GM18508 (cell line): ENCODE results near the gene CAMTA2.
"Not testable (repeated sequence)": the region's sequence is repeated elsewhere in the genome, so short reads cannot be mapped to it uniquely, and the experiment has no call there.

Experiments used
- ATAC-seq: cut with Tn5 transposase; IDR thresholded peaks from one replicate; pipeline ENCODE4 v1.9.1; 2021; ENCODE audit warnings: moderate number of reproducible peaks; ENCODE audit not compliant: insufficient read depth, unreplicated experiment

Gene CAMTA2, protein sequence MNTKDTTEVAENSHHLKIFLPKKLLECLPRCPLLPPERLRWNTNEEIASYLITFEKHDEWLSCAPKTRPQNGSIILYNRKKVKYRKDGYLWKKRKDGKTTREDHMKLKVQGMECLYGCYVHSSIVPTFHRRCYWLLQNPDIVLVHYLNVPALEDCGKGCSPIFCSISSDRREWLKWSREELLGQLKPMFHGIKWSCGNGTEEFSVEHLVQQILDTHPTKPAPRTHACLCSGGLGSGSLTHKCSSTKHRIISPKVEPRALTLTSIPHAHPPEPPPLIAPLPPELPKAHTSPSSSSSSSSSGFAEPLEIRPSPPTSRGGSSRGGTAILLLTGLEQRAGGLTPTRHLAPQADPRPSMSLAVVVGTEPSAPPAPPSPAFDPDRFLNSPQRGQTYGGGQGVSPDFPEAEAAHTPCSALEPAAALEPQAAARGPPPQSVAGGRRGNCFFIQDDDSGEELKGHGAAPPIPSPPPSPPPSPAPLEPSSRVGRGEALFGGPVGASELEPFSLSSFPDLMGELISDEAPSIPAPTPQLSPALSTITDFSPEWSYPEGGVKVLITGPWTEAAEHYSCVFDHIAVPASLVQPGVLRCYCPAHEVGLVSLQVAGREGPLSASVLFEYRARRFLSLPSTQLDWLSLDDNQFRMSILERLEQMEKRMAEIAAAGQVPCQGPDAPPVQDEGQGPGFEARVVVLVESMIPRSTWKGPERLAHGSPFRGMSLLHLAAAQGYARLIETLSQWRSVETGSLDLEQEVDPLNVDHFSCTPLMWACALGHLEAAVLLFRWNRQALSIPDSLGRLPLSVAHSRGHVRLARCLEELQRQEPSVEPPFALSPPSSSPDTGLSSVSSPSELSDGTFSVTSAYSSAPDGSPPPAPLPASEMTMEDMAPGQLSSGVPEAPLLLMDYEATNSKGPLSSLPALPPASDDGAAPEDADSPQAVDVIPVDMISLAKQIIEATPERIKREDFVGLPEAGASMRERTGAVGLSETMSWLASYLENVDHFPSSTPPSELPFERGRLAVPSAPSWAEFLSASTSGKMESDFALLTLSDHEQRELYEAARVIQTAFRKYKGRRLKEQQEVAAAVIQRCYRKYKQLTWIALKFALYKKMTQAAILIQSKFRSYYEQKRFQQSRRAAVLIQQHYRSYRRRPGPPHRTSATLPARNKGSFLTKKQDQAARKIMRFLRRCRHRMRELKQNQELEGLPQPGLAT

GRCh38 chr17:4986951-4987766, at the start of gene CAMTA2:
TSS of gene CAMTA2 (minus strand) at chr17:4987675. CDS start at chr17:4986222, 1,453 bp downstream.
- ATAC-seq, result no peak

DNA sequence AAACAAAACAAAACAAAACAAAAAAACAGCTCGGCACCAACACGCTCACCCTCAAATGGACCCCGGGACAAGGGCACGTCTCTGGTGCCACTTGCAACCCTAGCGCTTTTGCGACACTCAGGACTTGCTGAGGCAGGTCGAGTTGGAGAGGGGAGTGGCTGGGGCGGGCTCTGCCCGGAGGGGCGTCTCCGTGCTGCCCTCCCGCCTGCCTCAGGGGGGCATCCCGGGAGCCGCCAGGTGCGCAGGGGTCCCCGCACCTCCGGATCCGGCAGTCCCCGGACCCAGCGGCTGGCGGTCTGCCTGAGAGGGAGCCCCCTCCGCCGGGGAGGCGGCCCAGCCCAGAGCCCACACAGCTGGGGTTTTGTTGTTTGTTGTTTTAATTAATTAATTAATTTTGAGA, 47.8 kb upstream of the CAMTA2 start, which contains the start of gene SLC52A1:
Gene SLC52A1, minus strand, starts transcription at position 112 of the 400 bp plus-strand sequence. CDS start 820 bp downstream, outside the sequence.
- no peak for ATAC-seq

DNA sequence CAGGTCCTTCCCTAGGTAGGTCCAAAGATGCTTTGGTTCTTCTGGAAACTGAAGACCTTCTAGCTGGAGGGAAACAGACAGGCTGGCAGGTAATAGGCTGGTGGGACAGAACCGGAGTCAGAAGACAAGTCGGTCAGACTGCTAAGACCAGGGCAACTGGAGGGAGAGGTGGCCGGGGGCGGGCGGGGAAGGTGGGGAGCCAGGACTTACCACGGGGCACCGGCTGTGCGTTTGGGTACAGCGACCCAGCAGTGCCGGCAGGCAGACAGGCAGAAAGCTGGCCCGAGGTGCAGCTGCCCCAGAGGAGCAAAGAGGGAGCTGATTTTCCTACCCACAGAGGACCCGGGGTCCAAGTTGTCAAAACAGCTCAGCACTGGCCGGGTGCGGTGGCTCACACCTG, 47.2 kb upstream of the CAMTA2 start:
- no peak for ATAC-seq

DNA sequence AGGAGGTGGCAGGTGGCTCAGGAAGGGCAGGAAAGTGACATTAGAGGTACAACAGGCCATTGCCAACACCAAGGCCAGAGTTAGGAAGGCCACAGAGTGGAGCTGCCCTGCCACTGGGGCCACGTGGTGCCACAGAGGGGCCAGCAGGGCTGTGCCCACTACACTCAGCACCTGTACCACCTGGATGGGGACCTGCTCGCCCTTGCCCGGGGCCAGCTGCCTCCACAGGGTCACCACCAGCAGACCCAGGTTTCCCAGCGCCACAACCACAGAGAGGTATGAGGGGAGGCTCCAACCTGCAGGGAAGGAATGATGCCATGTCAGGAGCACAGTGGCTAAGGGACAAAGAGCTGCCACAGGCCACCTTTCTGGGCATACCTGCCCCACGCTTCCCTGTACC, 46.6 kb upstream of the CAMTA2 start:
- no peak for ATAC-seq

- ATAC-seq, result no peak
Measured at GRCh38 chr17:5033352-5034015, 46.0 kb upstream of the CAMTA2 start.

- ATAC-seq, result no peak
Measured at GRCh38 chr17:5032865-5033264, 45.4 kb upstream of the CAMTA2 start.

- ATAC-seq, result no peak
Measured at GRCh38 chr17:5031365-5032082, 44.0 kb upstream of the CAMTA2 start.

DNA sequence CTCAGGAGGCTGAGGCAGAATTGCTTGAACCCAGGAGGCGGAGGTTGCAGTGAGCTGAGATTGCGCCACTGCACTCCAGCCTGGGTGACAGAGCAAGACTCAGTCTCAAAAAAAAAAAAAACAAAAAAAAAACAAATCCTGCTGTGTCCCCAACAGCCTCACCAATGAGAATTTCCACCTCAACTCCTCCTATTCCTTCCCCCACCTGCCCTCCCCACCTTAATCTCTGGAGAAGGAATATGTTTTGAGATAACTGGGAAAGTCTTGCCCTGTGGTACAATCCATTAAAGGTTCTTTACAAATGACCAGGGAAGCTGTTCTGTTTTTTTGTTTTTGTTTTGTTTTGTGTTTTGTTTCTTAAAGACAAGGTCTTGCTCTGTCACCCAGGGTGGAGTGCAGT, 42.7 kb upstream of the CAMTA2 start:
- ATAC-seq, result not testable (repeated sequence)

DNA sequence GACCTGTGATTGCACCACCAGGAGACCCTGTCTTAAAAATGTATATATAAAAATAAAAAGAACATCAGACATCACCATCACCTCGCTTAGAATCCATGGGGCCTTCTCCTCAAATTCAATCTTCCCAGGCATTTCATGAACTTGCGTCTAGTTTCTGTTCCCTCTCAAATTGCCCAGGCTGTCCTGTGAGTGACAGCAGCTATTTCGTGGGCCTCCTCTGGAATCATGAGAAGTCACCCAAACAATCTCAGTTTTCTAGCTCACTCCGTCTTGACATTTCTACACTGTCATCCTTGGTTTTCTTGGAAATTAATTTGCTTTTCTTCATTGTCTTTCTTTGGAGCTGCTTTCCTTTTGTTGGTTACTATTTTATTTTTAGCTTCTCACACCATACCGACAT, 40.4 kb upstream of the CAMTA2 start:
- no peak for ATAC-seq

DNA sequence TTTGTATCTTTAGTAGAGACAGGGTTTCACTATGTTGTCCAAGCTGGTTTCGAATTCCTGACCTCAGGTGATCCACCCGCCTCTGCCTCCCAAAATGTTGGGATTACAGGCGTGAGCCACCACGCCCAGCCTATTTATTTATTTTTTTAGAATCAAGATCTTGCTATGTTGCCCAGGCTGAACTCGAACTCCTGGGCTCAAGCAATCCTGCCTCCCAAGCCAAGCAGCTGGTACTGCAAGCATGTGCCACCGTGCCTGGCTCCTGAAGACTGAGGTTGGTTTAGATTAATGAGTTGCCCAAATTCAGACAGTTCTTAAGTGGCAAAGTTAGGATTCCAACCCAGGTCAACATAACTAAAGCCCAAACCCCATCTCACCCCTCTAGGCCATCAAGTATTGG, 39.8 kb upstream of the CAMTA2 start:
- ATAC-seq, result no peak

- ATAC-seq, result no peak
Measured at GRCh38 chr17:5024604-5025003, 37.1 kb upstream of the CAMTA2 start.

DNA sequence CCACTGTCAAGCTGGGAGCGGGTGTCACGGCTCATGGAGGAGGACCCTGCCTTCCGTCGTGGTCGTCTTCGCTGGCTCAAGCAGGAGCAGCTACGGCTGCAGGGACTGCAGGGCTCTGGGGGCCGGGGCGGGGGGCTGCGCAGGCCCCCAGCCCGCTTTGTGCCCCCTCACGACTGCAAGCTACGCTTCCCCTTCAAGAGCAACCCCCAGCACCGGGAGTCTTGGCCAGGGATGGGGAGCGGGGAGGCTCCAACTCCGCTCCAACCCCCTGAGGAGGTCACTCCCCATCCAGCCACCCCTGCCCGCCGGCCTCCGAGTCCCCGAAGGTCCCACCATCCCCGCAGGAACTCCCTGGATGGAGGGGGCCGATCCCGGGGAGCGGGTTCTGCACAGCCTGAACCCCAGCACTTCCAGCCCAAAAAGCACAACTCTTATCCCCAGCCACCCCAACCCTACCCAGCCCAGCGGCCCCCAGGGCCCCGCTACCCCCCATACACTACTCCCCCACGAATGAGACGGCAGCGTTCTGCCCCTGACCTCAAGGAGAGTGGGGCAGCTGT, 36.2 kb upstream of the CAMTA2 start:
- ATAC-seq, result no peak

- no peak for ATAC-seq
Measured at GRCh38 chr17:5022171-5022711, 34.8 kb upstream of the CAMTA2 start.

GRCh38 chr17:5020502-5021023, 33.1 kb upstream of the CAMTA2 start:
- ATAC-seq, result no peak

- no peak for ATAC-seq
Measured at GRCh38 chr17:5019475-5019956, 32.0 kb upstream of the CAMTA2 start.

DNA sequence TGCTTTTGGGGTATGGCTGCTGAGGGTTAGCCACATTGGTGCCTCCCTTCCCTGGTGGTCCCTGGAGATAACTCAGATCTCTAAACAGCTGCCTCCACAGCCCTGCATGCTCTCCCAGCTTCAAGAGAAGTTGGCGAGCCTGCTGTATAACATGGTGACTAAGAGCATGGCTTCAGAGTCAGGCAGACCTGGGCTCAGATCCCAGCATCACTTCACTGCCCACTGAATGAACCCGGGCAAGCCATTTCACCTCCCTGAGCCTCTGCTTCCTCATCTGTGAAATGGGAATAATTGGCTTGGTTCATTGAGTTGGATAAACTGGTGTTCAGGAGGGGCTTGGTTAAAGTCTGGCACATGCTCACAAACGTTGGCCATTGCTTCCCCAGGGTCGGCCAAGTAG, 26.9 kb upstream of the CAMTA2 start:
- ATAC-seq, result no peak

DNA sequence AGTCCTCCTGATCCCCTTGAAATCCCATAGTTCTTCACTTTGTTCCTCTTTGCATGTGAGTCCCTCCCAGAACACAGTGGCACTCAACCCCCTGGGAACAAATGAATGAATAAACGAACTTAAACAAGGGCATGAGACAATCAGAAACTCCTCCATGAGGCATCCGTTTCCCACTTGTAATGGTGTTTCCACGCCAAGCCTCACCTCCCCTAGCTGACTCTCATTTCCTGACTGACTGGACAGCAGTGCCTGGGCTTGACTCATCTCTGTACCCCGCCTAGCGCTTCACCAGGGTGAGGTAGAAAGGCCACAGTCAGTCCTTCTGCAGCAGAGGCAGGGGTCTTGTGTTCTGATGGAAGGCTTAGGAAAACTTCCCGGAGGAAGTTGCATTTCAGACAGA, 24.5 kb upstream of the CAMTA2 start:
- no peak for ATAC-seq
